Measurements from ENCODE around the gene PSIP1. TPM values are rescaled to one million over a fixed set of nuclear protein-coding genes. Genes with fewer than 3 reads are reported as not detected.

The PSIP1 gene
- total and polyA plus RNA-seq, 2 of the 4 experiments (the other 2 are of a cell fraction), result 21.8 to 27.2 TPM

- Histone ChIP-seq H3K9me1 (ENCODE audit: insufficient read depth, low read length) (no peaks in the 10 kb centered on the region), H4K5ac (ENCODE audit: low read depth, low read length) (no peak overlapping the region), H3K4me1 (ENCODE audit: control insufficient read depth, insufficient read depth, low read length) (peaks cover 2% of the 10 kb centered on the region; the same call in 1 of the 2 replicates), H3K4me2 (ENCODE audit: low read depth, low read length) (no peak overlapping the region), H3K4me3 (ENCODE audit: insufficient read depth, low read depth, low read length) (no peak overlapping the region), H3K9me3 (ENCODE audit: control insufficient read depth, insufficient read depth, low read length) (no peaks in the 10 kb centered on the region), H3K27ac (ENCODE audit: insufficient read depth, low read length) (no peak overlapping the region), H3K36me3 (ENCODE audit: control insufficient read depth, insufficient read depth, low read length) (no peaks in the 10 kb centered on the region), H3K4ac (ENCODE audit: low read depth, low read length) (no peak overlapping the region), H4K8ac (ENCODE audit: low read depth in 2 of 2, low read length in 2 of 2) (no peak overlapping the region), H4K20me1 (ENCODE audit: insufficient read depth, low read length) (peaks cover 3% of the 10 kb centered on the region; the same call in 1 of the 2 replicates), H4K91ac (ENCODE audit: insufficient read depth, low read depth, low read length) (no peak overlapping the region), H2AK5ac (ENCODE audit: low read depth, low read length) (no peak overlapping the region), H3K9ac (ENCODE audit: low read depth, low read length) (no peak overlapping the region), H3K56ac (ENCODE audit: extremely low read depth, insufficient read depth, low read length) (no peak overlapping the region), H3K79me1 (ENCODE audit: low read depth in 1 of 2, low read length in 2 of 2) (peaks cover 9 to 12% of the 10 kb centered on the region in 2 experiments), H3K14ac (replicated peaks; ENCODE audit: low read depth, low read length) (no peak overlapping the region), H2BK20ac (ENCODE audit: low read depth, low read length) (no peak overlapping the region), H2AFZ (replicated peaks; ENCODE audit: low read length, poor library complexity) (peak overlapping the region; percentile 24), H3K18ac (ENCODE audit: low read depth, low read length) (no peak overlapping the region), H2BK15ac (ENCODE audit: low read depth, low read length) (no peak overlapping the region), H2BK120ac (ENCODE audit: low read depth, low read length) (no peak overlapping the region), H2AK9ac (replicated peaks; ENCODE audit: low read depth, low read length, poor library complexity) (no peak overlapping the region), H2BK5ac (ENCODE audit: low read depth, low read length, poor library complexity, severe bottlenecking) (no peak overlapping the region), H3K27me3 (ENCODE audit: control insufficient read depth, insufficient read depth, low read length) (no peaks in the 10 kb centered on the region; the same call in 1 of the 2 replicates), H3K23ac (ENCODE audit: low read depth, low read length) (no peak overlapping the region)
- TF ChIP-seq SMC3 (IDR thresholded peaks at IDR 0.05; ENCODE audit: low read depth, low read length) (no peak), CTCF (conservative IDR thresholded peaks at IDR 0.05; ENCODE audit: low read depth, low read length) (peak; percentile 12; the same call in 1 of the 2 replicates)
- ChIA-PET CTCF (no interaction called here), POLR2A (ENCODE audit: unreplicated experiment) (interaction anchor here (0.5 kb wide), 1 partner anchor 96 kb away, joined by 3 read pairs; no protein-coding TSS in a partner anchor)
- intact Hi-C loops (cut with micrococcal nuclease), result loop anchor here (5.0 kb wide), 1 partner anchor 94 kb away; no protein-coding TSS in a partner anchor
- ATAC-seq (ENCODE audit: low read depth) (no peak), DNase-seq (no peak)
- in situ Hi-C loops (cut with MboI; ENCODE audit: low sequenced_read_pairs), result no loop called here
- no CpG with 5 or more reads among the region's 1 CpG for WGBS, 2 experiments (ENCODE audit: extremely low coverage in 2 of 2, insufficient read length in 1 of 2)
- no TSS peak for BruUV-seq (replicated peaks)
- dilution Hi-C loops (cut with HindIII; ENCODE audit: low sequenced_read_pairs, unreplicated experiment), result no loop called here
These were observed 2.6 kb upstream of the PSIP1 start for GRCh38 chr9:15513335-15513734.
